SK-N-SH treated with all-trans-retinoic acid at 6 μM for 48 hours (cell line): Measurements from ENCODE around the gene COPS7A.

Source experiments
- ATAC-seq: fragments of 200-7000 bp; cut with Tn5 transposase; 3 replicates; pipeline ENCODE4 v1.9.1; 2020; ENCODE audit warnings: mild to moderate bottlenecking, moderate library complexity
- BACH2 ChIP-seq: fragments of 250-450 bp; sonication (Bioruptor Pico); IDR thresholded peaks from 2 replicates; pipeline ENCODE4 v1.9.0; 2021; ENCODE audit warnings: mild to moderate bottlenecking, borderline replicate concordance
- CSDC2 ChIP-seq: fragments of 250-450 bp; sonication (Bioruptor Pico); IDR thresholded peaks from 2 replicates; pipeline ENCODE4 v1.5.0; 2020; ENCODE audit warnings: mild to moderate bottlenecking, moderate library complexity
- ESRRG ChIP-seq: fragments of 250-450 bp; sonication (Bioruptor Pico); IDR thresholded peaks from 2 replicates; pipeline ENCODE4 v1.6.1; 2021; ENCODE audit warnings: mild to moderate bottlenecking
- GLIS3 ChIP-seq: fragments of 250-450 bp; sonication (Bioruptor Pico); IDR thresholded peaks from 2 replicates; pipeline ENCODE4 v1.5.0; 2020; ENCODE audit warnings: mild to moderate bottlenecking, moderate library complexity
- ISL1 ChIP-seq: fragments of 250-450 bp; sonication (Bioruptor Pico); IDR thresholded peaks from 2 replicates; pipeline ENCODE4 v2.1.2; 2022; ENCODE audit warnings: mild to moderate bottlenecking, moderate library complexity
- OSR1 ChIP-seq: fragments of 250-450 bp; sonication (Bioruptor Pico); IDR thresholded peaks from 2 replicates; pipeline ENCODE4 v1.8.0; 2022; ENCODE audit warnings: moderate library complexity, mild to moderate bottlenecking, inconsistent platforms
- PPARA ChIP-seq: fragments of 250-450 bp; sonication (Bioruptor Pico); IDR thresholded peaks from 2 replicates; pipeline ENCODE4 v1.5.0; 2020; ENCODE audit warnings: mild to moderate bottlenecking, borderline replicate concordance
- SNAI2 ChIP-seq: fragments of 250-450 bp; sonication (Bioruptor Pico); IDR thresholded peaks from 2 replicates; pipeline ENCODE4 v1.5.0; 2020; ENCODE audit warnings: mild to moderate bottlenecking, moderate library complexity
- TCF4 ChIP-seq: fragments of 250-450 bp; sonication (Bioruptor Pico); IDR thresholded peaks from 2 replicates; pipeline ENCODE4 v1.8.0; 2021; ENCODE audit warnings: mild to moderate bottlenecking, moderate library complexity, borderline replicate concordance
- TOX ChIP-seq: fragments of 250-450 bp; sonication (Bioruptor Pico); IDR thresholded peaks from 2 replicates; pipeline ENCODE4 v1.8.0; 2021; ENCODE audit warnings: mild to moderate bottlenecking, moderate library complexity, borderline replicate concordance
- ZC3H10 ChIP-seq: fragments of 250-450 bp; sonication (Bioruptor Pico); IDR thresholded peaks from 2 replicates; pipeline ENCODE4 v1.5.1; 2021; ENCODE audit warnings: mild to moderate bottlenecking, moderate library complexity
- ZFP3 ChIP-seq: fragments of 250-450 bp; sonication (Bioruptor Pico); IDR thresholded peaks from 2 replicates; pipeline ENCODE4 v1.5.0; 2020; ENCODE audit warnings: mild to moderate bottlenecking, moderate library complexity
- ZNF565 ChIP-seq: fragments of 450-650 bp; formaldehyde crosslinking; conservative IDR thresholded peaks from 2 replicates; pipeline ENCODE4 v1.5.0; 2020; ENCODE audit warnings: low read depth, mild to moderate bottlenecking, moderate library complexity
- ZNF70 ChIP-seq: fragments of 450-650 bp; formaldehyde crosslinking; IDR thresholded peaks from 2 replicates; pipeline ENCODE4 v1.5.0; 2020; ENCODE audit warnings: mild to moderate bottlenecking, moderate library complexity
- ZNF8 ChIP-seq: fragments of 450-650 bp; formaldehyde crosslinking; IDR thresholded peaks from 2 replicates; pipeline ENCODE4 v1.5.0; 2020; ENCODE audit warnings: mild to moderate bottlenecking, moderate library complexity
- TF ChIP-seq, protein P1 (sequence below): fragments of 250-450 bp; sonication (Bioruptor Pico); IDR thresholded peaks from 2 replicates; pipeline ENCODE4 v1.8.0; 2020; ENCODE audit warnings: mild to moderate bottlenecking, moderate library complexity, borderline replicate concordance
- TF ChIP-seq, protein P2 (sequence below): fragments of 250-450 bp; sonication (Bioruptor Pico); IDR thresholded peaks from 2 replicates; pipeline ENCODE4 v1.5.0; 2020; ENCODE audit warnings: mild to moderate bottlenecking, moderate library complexity
- TF ChIP-seq, protein P3 (sequence below): fragments of 250-450 bp; sonication (Bioruptor Pico); IDR thresholded peaks from 2 replicates; pipeline ENCODE4 v1.8.0; 2021; ENCODE audit warnings: low read depth, mild to moderate bottlenecking, moderate library complexity, borderline replicate concordance
- TF ChIP-seq, protein P4 (sequence below): fragments of 250-450 bp; sonication (Bioruptor Pico); IDR thresholded peaks from 2 replicates; pipeline ENCODE4 v1.5.1; 2021; ENCODE audit warnings: mild to moderate bottlenecking, moderate library complexity
- TF ChIP-seq, protein P5 (sequence below): fragments of 250-450 bp; sonication (Bioruptor Pico); IDR thresholded peaks from 2 replicates; pipeline ENCODE4 v1.5.1; 2020; ENCODE audit warnings: low read depth, mild to moderate bottlenecking, moderate library complexity

Gene COPS7A

DNA sequence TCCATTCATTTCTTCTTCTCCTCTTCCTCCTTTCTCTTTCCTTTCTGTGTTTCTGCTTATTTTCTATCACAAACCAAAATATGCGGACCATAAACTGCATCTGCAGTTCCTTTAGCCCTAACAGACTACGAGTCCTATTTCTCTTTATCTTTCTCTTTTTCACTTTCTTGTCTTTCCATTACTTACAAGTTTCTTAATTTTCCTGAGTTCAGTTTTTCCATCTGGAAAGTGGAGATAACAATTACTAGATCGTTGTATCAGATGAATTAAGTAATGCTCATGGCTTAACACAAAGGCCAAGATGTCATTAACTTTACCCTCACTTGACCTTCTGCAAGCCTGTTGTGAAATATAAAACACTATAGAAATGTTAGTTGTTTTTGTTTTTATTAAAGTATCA lies 983 bp upstream of the COPS7A start (continued):
- TF ChIP-seq OSR1 = no peak
- TF ChIP-seq, protein P1, sequence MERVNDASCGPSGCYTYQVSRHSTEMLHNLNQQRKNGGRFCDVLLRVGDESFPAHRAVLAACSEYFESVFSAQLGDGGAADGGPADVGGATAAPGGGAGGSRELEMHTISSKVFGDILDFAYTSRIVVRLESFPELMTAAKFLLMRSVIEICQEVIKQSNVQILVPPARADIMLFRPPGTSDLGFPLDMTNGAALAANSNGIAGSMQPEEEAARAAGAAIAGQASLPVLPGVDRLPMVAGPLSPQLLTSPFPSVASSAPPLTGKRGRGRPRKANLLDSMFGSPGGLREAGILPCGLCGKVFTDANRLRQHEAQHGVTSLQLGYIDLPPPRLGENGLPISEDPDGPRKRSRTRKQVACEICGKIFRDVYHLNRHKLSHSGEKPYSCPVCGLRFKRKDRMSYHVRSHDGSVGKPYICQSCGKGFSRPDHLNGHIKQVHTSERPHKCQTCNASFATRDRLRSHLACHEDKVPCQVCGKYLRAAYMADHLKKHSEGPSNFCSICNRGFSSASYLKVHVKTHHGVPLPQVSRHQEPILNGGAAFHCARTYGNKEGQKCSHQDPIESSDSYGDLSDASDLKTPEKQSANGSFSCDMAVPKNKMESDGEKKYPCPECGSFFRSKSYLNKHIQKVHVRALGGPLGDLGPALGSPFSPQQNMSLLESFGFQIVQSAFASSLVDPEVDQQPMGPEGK (CRISPR knock-in tag) = no peak
- TF ChIP-seq GLIS3 = no peak
- no peak for TF ChIP-seq PPARA (CRISPR knock-in tag)
- TF ChIP-seq CSDC2 = no peak
- TF ChIP-seq, protein P2, sequence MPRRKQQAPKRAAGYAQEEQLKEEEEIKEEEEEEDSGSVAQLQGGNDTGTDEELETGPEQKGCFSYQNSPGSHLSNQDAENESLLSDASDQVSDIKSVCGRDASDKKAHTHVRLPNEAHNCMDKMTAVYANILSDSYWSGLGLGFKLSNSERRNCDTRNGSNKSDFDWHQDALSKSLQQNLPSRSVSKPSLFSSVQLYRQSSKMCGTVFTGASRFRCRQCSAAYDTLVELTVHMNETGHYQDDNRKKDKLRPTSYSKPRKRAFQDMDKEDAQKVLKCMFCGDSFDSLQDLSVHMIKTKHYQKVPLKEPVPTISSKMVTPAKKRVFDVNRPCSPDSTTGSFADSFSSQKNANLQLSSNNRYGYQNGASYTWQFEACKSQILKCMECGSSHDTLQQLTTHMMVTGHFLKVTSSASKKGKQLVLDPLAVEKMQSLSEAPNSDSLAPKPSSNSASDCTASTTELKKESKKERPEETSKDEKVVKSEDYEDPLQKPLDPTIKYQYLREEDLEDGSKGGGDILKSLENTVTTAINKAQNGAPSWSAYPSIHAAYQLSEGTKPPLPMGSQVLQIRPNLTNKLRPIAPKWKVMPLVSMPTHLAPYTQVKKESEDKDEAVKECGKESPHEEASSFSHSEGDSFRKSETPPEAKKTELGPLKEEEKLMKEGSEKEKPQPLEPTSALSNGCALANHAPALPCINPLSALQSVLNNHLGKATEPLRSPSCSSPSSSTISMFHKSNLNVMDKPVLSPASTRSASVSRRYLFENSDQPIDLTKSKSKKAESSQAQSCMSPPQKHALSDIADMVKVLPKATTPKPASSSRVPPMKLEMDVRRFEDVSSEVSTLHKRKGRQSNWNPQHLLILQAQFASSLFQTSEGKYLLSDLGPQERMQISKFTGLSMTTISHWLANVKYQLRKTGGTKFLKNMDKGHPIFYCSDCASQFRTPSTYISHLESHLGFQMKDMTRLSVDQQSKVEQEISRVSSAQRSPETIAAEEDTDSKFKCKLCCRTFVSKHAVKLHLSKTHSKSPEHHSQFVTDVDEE (CRISPR knock-in tag) = no peak

DNA sequence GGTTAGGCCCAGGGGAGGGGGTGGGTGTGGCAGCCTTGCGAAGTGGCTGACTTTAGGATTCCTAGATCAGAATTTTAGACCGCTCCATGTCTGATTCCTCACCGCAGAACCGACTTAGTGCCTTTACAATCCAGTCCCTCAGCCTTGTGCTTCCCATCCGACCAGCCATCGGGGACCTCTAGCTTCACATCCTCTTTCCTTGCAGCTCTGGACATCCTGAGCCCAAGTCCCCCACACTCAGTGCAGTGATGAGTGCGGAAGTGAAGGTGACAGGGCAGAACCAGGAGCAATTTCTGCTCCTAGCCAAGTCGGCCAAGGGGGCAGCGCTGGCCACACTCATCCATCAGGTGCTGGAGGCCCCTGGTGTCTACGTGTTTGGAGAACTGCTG lies 557 bp downstream of the COPS7A start:
- peak; percentile 43 for ATAC-seq

More for the DNA sequence above, 557 bp downstream of the COPS7A start:
- TF ChIP-seq ZNF565 (CRISPR knock-in tag) (no peak), ISL1 (CRISPR knock-in tag) (no peak), ZFP3 (CRISPR knock-in tag) (no peak), PPARA (CRISPR knock-in tag) (no peak), TCF4 (CRISPR knock-in tag) (no peak), GLIS3 (no peak), ZNF70 (no peak), CSDC2 (no peak), ZC3H10 (CRISPR knock-in tag) (no peak), TOX (CRISPR knock-in tag) (no peak), ESRRG (CRISPR knock-in tag) (no peak), BACH2 (CRISPR knock-in tag) (no peak), ZNF8 (CRISPR knock-in tag) (no peak), SNAI2 (CRISPR knock-in tag) (no peak)
- TF ChIP-seq, protein P1 (CRISPR knock-in tag) = no peak
- TF ChIP-seq, protein P3, sequence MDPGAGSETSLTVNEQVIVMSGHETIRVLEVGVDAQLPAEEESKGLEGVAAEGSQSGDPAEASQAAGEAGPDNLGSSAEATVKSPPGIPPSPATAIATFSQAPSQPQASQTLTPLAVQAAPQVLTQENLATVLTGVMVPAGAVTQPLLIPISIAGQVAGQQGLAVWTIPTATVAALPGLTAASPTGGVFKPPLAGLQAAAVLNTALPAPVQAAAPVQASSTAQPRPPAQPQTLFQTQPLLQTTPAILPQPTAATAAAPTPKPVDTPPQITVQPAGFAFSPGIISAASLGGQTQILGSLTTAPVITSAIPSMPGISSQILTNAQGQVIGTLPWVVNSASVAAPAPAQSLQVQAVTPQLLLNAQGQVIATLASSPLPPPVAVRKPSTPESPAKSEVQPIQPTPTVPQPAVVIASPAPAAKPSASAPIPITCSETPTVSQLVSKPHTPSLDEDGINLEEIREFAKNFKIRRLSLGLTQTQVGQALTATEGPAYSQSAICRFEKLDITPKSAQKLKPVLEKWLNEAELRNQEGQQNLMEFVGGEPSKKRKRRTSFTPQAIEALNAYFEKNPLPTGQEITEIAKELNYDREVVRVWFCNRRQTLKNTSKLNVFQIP (CRISPR knock-in tag) = no peak
- TF ChIP-seq, protein P4, sequence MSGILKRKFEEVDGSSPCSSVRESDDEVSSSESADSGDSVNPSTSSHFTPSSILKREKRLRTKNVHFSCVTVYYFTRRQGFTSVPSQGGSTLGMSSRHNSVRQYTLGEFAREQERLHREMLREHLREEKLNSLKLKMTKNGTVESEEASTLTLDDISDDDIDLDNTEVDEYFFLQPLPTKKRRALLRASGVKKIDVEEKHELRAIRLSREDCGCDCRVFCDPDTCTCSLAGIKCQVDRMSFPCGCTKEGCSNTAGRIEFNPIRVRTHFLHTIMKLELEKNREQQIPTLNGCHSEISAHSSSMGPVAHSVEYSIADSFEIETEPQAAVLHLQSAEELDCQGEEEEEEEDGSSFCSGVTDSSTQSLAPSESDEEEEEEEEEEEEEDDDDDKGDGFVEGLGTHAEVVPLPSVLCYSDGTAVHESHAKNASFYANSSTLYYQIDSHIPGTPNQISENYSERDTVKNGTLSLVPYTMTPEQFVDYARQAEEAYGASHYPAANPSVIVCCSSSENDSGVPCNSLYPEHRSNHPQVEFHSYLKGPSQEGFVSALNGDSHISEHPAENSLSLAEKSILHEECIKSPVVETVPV (CRISPR knock-in tag) = no peak
- TF ChIP-seq, protein P2 (CRISPR knock-in tag) = no peak
- TF ChIP-seq, protein P5, sequence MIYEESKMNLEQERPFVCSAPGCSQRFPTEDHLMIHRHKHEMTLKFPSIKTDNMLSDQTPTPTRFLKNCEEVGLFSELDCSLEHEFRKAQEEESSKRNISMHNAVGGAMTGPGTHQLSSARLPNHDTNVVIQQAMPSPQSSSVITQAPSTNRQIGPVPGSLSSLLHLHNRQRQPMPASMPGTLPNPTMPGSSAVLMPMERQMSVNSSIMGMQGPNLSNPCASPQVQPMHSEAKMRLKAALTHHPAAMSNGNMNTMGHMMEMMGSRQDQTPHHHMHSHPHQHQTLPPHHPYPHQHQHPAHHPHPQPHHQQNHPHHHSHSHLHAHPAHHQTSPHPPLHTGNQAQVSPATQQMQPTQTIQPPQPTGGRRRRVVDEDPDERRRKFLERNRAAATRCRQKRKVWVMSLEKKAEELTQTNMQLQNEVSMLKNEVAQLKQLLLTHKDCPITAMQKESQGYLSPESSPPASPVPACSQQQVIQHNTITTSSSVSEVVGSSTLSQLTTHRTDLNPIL = no peak
